HEK293 (cell line): Measurements from ENCODE around the gene WASF3.

Source experiments
- CTCF ChIA-PET: fragments of 350-600 bp; formaldehyde crosslinking; extraction: SDS; loops from one replicate; lab custom pipeline; 2021; ENCODE audit warnings: antibody characterized with exemption; lab: Yijun Ruan, JAX
- POLR2A ChIA-PET: fragments of 300-600 bp; formaldehyde crosslinking; extraction: SDS; loops from one replicate; lab custom pipeline; 2020; ENCODE audit warnings: antibody characterized with exemption, inconsistent platforms; lab: Yijun Ruan, JAX
- H3K27ac ChIP-seq: fragments of 200-500 bp; sonication (Bioruptor generic); 2 replicates; pipeline ENCODE4 v1.5.1; 2014; ENCODE audit warnings: low read depth, low read length, control low read depth, inconsistent platforms; ENCODE audit errors: extremely low read depth
- H3K36me3 ChIP-seq, 2 experiments: fragments of 200-500 bp in 1 of 2; sonication (Bioruptor generic) in 1 of 2; 1 replicate in 1 of 2; 2 replicates in 1 of 2; pipeline ENCODE4 v1.5.1; 2014 to 2017; ENCODE audit warnings: inconsistent platforms in 2 of 2, low read length in 2 of 2; ENCODE audit not compliant: control insufficient read depth in 2 of 2, insufficient read depth in 1 of 2
- H3K4me1 ChIP-seq: fragments of 200-500 bp; sonication (Bioruptor generic); 2 replicates; pipeline ENCODE4 v1.5.1; 2014; ENCODE audit warnings: mild to moderate bottlenecking, low read length, inconsistent platforms; ENCODE audit not compliant: control insufficient read depth, insufficient read depth
- H3K4me3 ChIP-seq: 2 replicates; pipeline ENCODE4 v1.5.1; 2011; ENCODE audit warnings: low read depth, mild to moderate bottlenecking, control low read depth, low read length, moderate library complexity
- H3K9me3 ChIP-seq: fragments of 200-500 bp; sonication (Bioruptor generic); 2 replicates; pipeline ENCODE4 v1.5.1; 2014; ENCODE audit warnings: low read depth, low read length, inconsistent platforms; ENCODE audit not compliant: control insufficient read depth, insufficient read depth
- ATF2 ChIP-seq: fragments of 450-650 bp; formaldehyde crosslinking; IDR thresholded peaks from 2 replicates; pipeline ENCODE4 v1.5.1; 2016; ENCODE audit warnings: missing biosample characterization, missing genetic modification characterization, low read depth
- FEZF1 ChIP-seq: fragments of 450-650 bp; formaldehyde crosslinking; IDR thresholded peaks from 2 replicates; pipeline ENCODE4 v1.5.1; 2016; ENCODE audit warnings: missing biosample characterization, missing genetic modification characterization
- GLIS1 ChIP-seq: fragments of 450-650 bp; formaldehyde crosslinking; IDR thresholded peaks from 2 replicates; pipeline ENCODE4 v1.5.1; 2016; ENCODE audit warnings: missing biosample characterization, missing genetic modification characterization
- IKZF3 ChIP-seq: fragments of 450-650 bp; IDR thresholded peaks from 2 replicates; pipeline ENCODE4 v1.5.0; 2018; ENCODE audit warnings: missing biosample characterization, mild to moderate bottlenecking, missing genetic modification characterization, moderate library complexity
- KLF17 ChIP-seq: fragments of 450-650 bp; formaldehyde crosslinking; IDR thresholded peaks from 2 replicates; pipeline ENCODE4 v1.5.1; 2016; ENCODE audit warnings: missing biosample characterization, missing genetic modification characterization
- PBX3 ChIP-seq: sonication (generic); formaldehyde crosslinking; IDR thresholded peaks from 2 replicates; pipeline ENCODE4 v1.8.1; 2022; ENCODE audit warnings: mild to moderate bottlenecking, moderate library complexity, missing genetic modification reagents
- TCF7L2 ChIP-seq: IDR thresholded peaks from 2 replicates; pipeline ENCODE4 v1.6.1; 2011; ENCODE audit warnings: low read depth, mild to moderate bottlenecking, inconsistent platforms, low read length, moderate library complexity, borderline replicate concordance
- ZBTB21 ChIP-seq: fragments of 450-650 bp; formaldehyde crosslinking; IDR thresholded peaks from 2 replicates; pipeline ENCODE4 v1.5.1; 2017; ENCODE audit warnings: missing biosample characterization, missing genetic modification characterization
- ZBTB26 ChIP-seq: fragments of 450-650 bp; formaldehyde crosslinking; optimal IDR thresholded peaks from 2 replicates; pipeline ENCODE3; 2016; ENCODE audit warnings: missing biosample characterization, mild to moderate bottlenecking, missing genetic modification characterization
- ZBTB6 ChIP-seq: fragments of 450-650 bp; formaldehyde crosslinking; IDR thresholded peaks from 2 replicates; pipeline ENCODE4 v1.5.1; 2017; ENCODE audit warnings: missing biosample characterization, missing genetic modification characterization
- ZNF112 ChIP-seq: fragments of 450-650 bp; formaldehyde crosslinking; IDR thresholded peaks from 2 replicates; pipeline ENCODE4 v1.5.0; 2017; ENCODE audit warnings: missing biosample characterization, missing genetic modification characterization
- ZNF239 ChIP-seq: fragments of 450-650 bp; formaldehyde crosslinking; IDR thresholded peaks from 2 replicates; pipeline ENCODE4 v1.5.1; 2016; ENCODE audit warnings: missing biosample characterization, missing genetic modification characterization
- ZNF24 ChIP-seq: fragments of 450-650 bp; formaldehyde crosslinking; IDR thresholded peaks from 2 replicates; pipeline ENCODE4 v1.5.1; 2016; ENCODE audit warnings: missing biosample characterization, missing genetic modification characterization
- ZNF248 ChIP-seq: fragments of 450-650 bp; formaldehyde crosslinking; IDR thresholded peaks from 2 replicates; pipeline ENCODE4 v1.5.1; 2017; ENCODE audit warnings: missing biosample characterization, missing genetic modification characterization
- ZNF280C ChIP-seq: fragments of 450-650 bp; formaldehyde crosslinking; IDR thresholded peaks from 2 replicates; pipeline ENCODE4 v1.5.1; 2016; ENCODE audit warnings: missing biosample characterization, missing genetic modification characterization
- ZNF362 ChIP-seq: fragments of 450-650 bp; formaldehyde crosslinking; IDR thresholded peaks from 2 replicates; pipeline ENCODE4 v1.5.1; 2016; ENCODE audit warnings: missing biosample characterization, missing genetic modification characterization
- ZNF416 ChIP-seq: fragments of 450-650 bp; formaldehyde crosslinking; IDR thresholded peaks from 2 replicates; pipeline ENCODE4 v1.5.1; 2016; ENCODE audit warnings: missing biosample characterization, missing genetic modification characterization
- ZNF510 ChIP-seq: fragments of 450-650 bp; formaldehyde crosslinking; IDR thresholded peaks from 2 replicates; pipeline ENCODE4 v1.5.1; 2018; ENCODE audit warnings: mild to moderate bottlenecking, missing genetic modification characterization, missing biosample characterization; ENCODE audit not compliant: insufficient replicate concordance
- ZNF768 ChIP-seq: fragments of 450-650 bp; formaldehyde crosslinking; IDR thresholded peaks from 2 replicates; pipeline ENCODE4 v1.5.1; 2018; ENCODE audit warnings: missing biosample characterization, mild to moderate bottlenecking, missing genetic modification characterization
- ZNF792 ChIP-seq: fragments of 450-650 bp; formaldehyde crosslinking; IDR thresholded peaks from 2 replicates; pipeline ENCODE4 v1.5.1; 2016; ENCODE audit warnings: missing biosample characterization, missing genetic modification characterization
- ZSCAN4 ChIP-seq: fragments of 450-650 bp; formaldehyde crosslinking; IDR thresholded peaks from 2 replicates; pipeline ENCODE4 v1.5.1; 2017; ENCODE audit warnings: missing biosample characterization, missing genetic modification characterization

Gene WASF3

GRCh38 chr13:26534036-26534726 is 23.3 kb upstream of the WASF3 start (continued):
- TF ChIP-seq KLF17 (tag by site-specific recombination) (no peak), ZNF239 (tag by site-specific recombination) (no peak), ZBTB6 (tag by site-specific recombination) (no peak), GLIS1 (tag by site-specific recombination) (no peak), ZNF362 (tag by site-specific recombination) (no peak), ZBTB21 (tag by site-specific recombination) (no peak)

- Histone ChIP-seq H3K4me3 (no peak overlapping the region), H3K4me1 (no peaks in the 10 kb centered on the region), H3K9me3 (no peaks in the 10 kb centered on the region), H3K36me3 (no peaks in the 10 kb centered on the region), H3K27ac (no peak overlapping the region)
- ChIA-PET CTCF (no interaction called here), POLR2A (no interaction called here)
- TF ChIP-seq ZNF768 = no peak
- TF ChIP-seq ZNF416 (tag by site-specific recombination) = no peak
- TF ChIP-seq TCF7L2 = no peak
- TF ChIP-seq ATF2 = no peak
- TF ChIP-seq ZNF280C (tag by site-specific recombination) = no peak
- no peak for TF ChIP-seq GLIS1 (tag by site-specific recombination)
- no peak for TF ChIP-seq FEZF1 (tag by site-specific recombination)
- no peak for TF ChIP-seq ZSCAN4 (tag by site-specific recombination)
- TF ChIP-seq ZNF248 (tag by site-specific recombination) = no peak
- no peak for TF ChIP-seq ZNF112 (tag by site-specific recombination)
- TF ChIP-seq ZNF239 (tag by site-specific recombination) = no peak
- TF ChIP-seq ZBTB26 (tag by site-specific recombination) = no peak
- TF ChIP-seq ZNF24 = no peak
- TF ChIP-seq PBX3 (CRISPR knock-in tag) = no peak
- no peak for TF ChIP-seq ZNF792
- no peak for TF ChIP-seq ZNF510 (tag by site-specific recombination)
- no peak for TF ChIP-seq IKZF3 (tag by site-specific recombination)
Measured at GRCh38 chr13:26538363-26539317, 18.8 kb upstream of the WASF3 start.
